Endothelial cell (in vitro differentiated cells): ENCODE results near the gene MYO5A. TPM values are rescaled to one million over a fixed set of nuclear protein-coding genes. Genes with fewer than 3 reads are reported as not detected.
"Not testable (repeated sequence)": the region's sequence is repeated elsewhere in the genome, so short reads cannot be mapped to it uniquely, and the experiment has no call there.

Experiments
- DNase-seq: peaks from one replicate; pipeline ENCODE4 v3.0.0; 2021; ENCODE audit warnings: low spot score
- H3K27ac Mint-ChIP-seq: one replicate; pipeline ENCODE4 v1.8.0; 2021; ENCODE audit warnings: mixed read lengths, inconsistent platforms; ENCODE audit not compliant: unreplicated experiment
- H3K27me3 Mint-ChIP-seq: one replicate; pipeline ENCODE4 v1.8.0; 2021; ENCODE audit warnings: mild to moderate bottlenecking, moderate library complexity, mixed read lengths, inconsistent platforms; ENCODE audit not compliant: unreplicated experiment
- H3K36me3 Mint-ChIP-seq: one replicate; pipeline ENCODE4 v1.8.0; 2021; ENCODE audit warnings: mild to moderate bottlenecking, low read depth, mixed read lengths, inconsistent platforms; ENCODE audit not compliant: unreplicated experiment
- H3K4me1 Mint-ChIP-seq: one replicate; pipeline ENCODE4 v1.8.0; 2021; ENCODE audit warnings: mild to moderate bottlenecking, mixed read lengths, inconsistent platforms; ENCODE audit not compliant: unreplicated experiment
- H3K4me3 Mint-ChIP-seq: one replicate; pipeline ENCODE4 v1.8.0; 2021; ENCODE audit warnings: mild to moderate bottlenecking, mixed read lengths, inconsistent platforms; ENCODE audit not compliant: unreplicated experiment
- H3K9me3 Mint-ChIP-seq: one replicate; pipeline ENCODE4 v1.8.0; 2021; ENCODE audit warnings: mixed read lengths, inconsistent platforms; ENCODE audit not compliant: unreplicated experiment
- CTCF ChIP-seq: fragments of 200-600 bp; sonication (generic); IDR thresholded peaks from one replicate; pipeline ENCODE4 v1.5.0; 2021; ENCODE audit warnings: antibody characterized with exemption; ENCODE audit not compliant: unreplicated experiment
- total RNA-seq: library from RNA; stranded (reverse); fragmentation: NEBNext Ultra II Directional; extraction: Animal tissue kit (Norgen Biotek cat#: 25700); gene quantifications from one replicate; pipeline ENCODE4 v1.2.1, GENCODE V29; 2021; ENCODE audit not compliant: unreplicated experiment

MYO5A gene
- total RNA-seq, 1 donor from 2014 or later: 9.1 TPM

DNA sequence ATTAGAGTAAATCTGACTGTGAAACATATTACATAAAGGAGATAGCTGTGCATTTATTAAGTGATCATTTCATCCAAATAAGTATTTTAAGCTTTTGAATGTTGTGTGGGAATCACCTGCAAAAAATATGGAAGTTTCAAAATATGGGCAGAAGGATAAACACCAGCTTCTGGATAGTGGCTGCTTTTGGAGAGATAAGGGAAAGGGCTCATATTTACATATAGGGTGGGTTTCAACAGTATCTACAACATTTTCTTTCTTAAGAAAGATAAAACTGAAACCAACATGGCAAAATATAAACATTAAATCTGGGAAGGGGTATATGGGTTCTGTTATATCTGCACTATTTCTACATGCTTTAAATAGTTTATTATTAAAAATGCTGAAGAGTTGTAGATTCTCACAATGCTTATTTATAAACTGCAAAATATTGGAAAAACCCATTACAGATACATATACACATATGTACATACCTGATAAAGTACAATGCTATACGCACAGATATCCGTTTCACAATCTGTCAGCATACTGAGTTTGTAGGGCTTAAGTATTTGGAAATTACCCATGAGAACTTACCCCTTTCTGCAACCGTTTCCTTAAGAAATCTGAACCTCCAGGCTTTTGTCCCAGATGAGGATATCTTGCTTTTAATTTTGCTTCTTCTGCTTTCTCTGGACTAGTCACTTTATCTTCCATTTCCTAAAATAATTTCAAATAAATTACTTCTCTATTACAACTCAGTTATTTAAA lies 28.0 kb upstream of the MYO5A start:
- DNase-seq: no peak
- no peak overlapping the region for H3K27ac Mint-ChIP-seq
- TF ChIP-seq CTCF: no peak
- no peaks in the 10 kb centered on the region for H3K27me3 Mint-ChIP-seq
- H3K36me3 Mint-ChIP-seq: no peaks in the 10 kb centered on the region
- no peaks in the 10 kb centered on the region for H3K9me3 Mint-ChIP-seq
- peaks cover 2% of the 10 kb centered on the region for H3K4me1 Mint-ChIP-seq
- no peak overlapping the region for H3K4me3 Mint-ChIP-seq

- Mint-ChIP-seq H3K36me3 (peaks cover 20% of the 10 kb centered on the region), H3K27me3 (no peaks in the 10 kb centered on the region), H3K27ac (no peak overlapping the region), H3K4me3 (no peak overlapping the region), H3K4me1 (no peaks in the 10 kb centered on the region), H3K9me3 (no peaks in the 10 kb centered on the region)
- no peak for TF ChIP-seq CTCF
- no peak for DNase-seq
These were observed 23.6 kb upstream of the MYO5A start for GRCh38 chr15:52552303-52552702.

GRCh38 chr15:52551762-52552161 lies 23.1 kb upstream of the MYO5A start:
- peaks cover under 1% of the 10 kb centered on the region for H3K27me3 Mint-ChIP-seq
- no peak overlapping the region for H3K27ac Mint-ChIP-seq

GRCh38 chr15:52551186-52551585 lies 22.5 kb upstream of the MYO5A start:
- not testable (repeated sequence) for H3K27ac Mint-ChIP-seq, DNase-seq, H3K4me1 Mint-ChIP-seq, H3K27me3 Mint-ChIP-seq, H3K4me3 Mint-ChIP-seq, H3K9me3 Mint-ChIP-seq
- H3K36me3 Mint-ChIP-seq: peaks cover 32% of the 10 kb centered on the region

More at GRCh38 chr15:52551762-52552161, 23.1 kb upstream of the MYO5A start:
- Mint-ChIP-seq H3K36me3 (peaks cover 26% of the 10 kb centered on the region), H3K4me3 (no peak overlapping the region), H3K4me1 (peaks cover 2% of the 10 kb centered on the region), H3K9me3 (no peaks in the 10 kb centered on the region)
- no peak for TF ChIP-seq CTCF
- no peak for DNase-seq

GRCh38 chr15:52546031-52546751 lies 17.5 kb upstream of the MYO5A start:
- Mint-ChIP-seq H3K27me3 (peaks cover 3% of the 10 kb centered on the region), H3K9me3 (no peaks in the 10 kb centered on the region), H3K36me3 (peaks cover 39% of the 10 kb centered on the region), H3K4me1 (peaks cover 4% of the 10 kb centered on the region), H3K27ac (no peak overlapping the region), H3K4me3 (peak overlapping the region; percentile 47)
- no peak for DNase-seq
- TF ChIP-seq CTCF: no peak
